GM21381 (cell line): ENCODE measurements around the gene JAKMIP1.

Experiments
- ATAC-seq: cut with Tn5 transposase; IDR thresholded peaks from one replicate; pipeline ENCODE4 v1.9.1; 2021; ENCODE audit warnings: mild to moderate bottlenecking, moderate library complexity; ENCODE audit not compliant: unreplicated experiment

JAKMIP1 gene

DNA sequence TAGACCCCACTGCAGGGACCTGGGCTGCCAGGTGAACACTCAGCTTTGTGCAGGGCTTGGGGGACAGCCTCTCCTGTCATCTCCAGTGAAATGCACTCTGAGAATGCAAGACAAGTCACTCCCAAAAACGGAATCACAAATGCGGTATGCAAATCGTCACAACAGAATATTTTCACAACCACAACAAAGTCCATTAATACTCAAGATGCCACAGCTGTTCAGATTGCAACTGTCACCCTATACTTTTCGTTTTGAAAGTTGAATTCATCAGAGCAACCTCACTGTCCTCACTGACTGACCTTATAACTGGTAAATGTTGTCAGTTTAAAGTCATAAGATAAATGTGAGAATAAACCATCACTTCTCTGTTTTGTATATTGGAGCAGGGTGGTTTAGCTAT, 16.6 kb downstream of the JAKMIP1 start:
- ATAC-seq, result peak; percentile 40

DNA sequence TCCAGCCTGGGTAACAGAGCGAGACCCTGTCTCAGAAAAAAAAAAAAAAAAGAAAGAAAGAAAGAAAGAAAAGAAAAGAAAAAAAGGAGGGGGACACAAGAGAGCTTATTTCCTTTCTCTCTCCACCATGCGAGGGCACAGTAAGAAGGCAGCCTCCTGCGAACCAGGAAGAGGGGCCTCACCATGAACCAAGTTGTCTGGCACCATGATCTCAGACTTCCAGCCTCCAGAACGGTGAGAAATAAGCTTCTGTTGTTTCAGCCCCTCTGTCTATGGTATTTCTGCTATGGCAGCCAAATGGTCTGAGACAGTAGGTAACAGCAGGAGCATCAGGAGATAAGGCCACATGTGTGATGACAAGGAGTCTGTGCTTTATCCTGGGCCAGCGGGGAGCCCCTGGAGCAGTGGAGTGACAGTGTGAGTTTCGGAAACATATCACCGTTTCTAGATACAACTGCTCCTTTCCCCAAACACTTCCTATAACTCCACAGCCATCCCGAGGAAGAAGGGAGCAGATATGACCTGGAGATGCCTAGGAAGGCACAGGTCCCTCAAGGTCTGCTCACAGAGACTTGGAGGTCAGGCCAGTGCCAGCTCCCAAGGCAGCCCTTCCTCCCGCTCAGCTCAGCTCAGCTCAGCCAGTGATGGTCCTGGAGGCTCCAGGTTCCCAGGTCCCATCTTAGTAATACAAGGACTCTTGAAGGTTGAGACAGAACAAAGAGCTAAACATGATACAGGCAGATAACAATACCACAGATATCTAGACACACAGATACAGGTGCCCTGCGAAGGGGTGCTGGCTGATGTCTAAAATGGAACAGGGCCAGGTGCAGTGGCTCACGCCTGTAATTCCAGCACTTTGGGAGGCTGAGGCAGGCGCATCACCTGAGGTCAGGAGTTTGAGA, 17.7 kb downstream of the JAKMIP1 start:
- no peak for ATAC-seq

DNA sequence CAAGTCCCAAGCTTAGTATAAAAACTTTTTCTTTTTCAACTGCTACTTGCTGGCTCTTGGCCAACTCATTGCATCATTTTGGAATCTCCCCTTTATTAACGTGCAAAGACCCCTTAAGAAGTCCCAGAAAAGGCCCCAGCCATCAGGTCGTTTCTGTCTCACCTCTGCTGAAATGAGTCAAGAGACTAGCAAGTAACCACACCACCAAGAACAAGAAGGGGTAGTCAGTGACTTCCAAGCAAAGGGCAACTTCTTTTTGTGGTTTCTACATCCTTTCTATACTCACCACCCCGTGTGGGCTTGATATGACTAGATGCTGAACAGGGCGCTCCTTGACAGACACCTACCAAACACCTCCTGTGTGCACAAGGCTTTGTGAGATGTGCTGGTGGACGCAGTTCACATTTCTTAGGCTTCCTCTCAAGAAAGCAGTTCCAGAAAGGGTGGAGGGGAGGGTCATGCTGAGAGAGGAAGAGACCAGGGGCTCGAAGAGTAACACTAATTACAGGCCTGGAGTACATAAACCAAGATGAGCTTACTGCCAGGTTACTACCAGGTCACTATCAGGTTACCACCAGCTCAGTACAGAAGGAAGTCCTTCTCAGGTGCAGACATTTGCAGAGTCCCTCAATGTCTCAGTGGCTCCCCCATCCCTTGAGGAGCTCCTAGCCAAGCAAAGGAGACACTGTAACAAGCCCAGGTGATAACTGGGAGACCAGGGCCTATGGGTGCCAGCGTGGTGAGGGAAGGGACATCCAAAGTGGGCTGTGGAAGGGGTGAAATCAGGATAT, 19.3 kb downstream of the JAKMIP1 start:
- peak; percentile 86 for ATAC-seq

DNA sequence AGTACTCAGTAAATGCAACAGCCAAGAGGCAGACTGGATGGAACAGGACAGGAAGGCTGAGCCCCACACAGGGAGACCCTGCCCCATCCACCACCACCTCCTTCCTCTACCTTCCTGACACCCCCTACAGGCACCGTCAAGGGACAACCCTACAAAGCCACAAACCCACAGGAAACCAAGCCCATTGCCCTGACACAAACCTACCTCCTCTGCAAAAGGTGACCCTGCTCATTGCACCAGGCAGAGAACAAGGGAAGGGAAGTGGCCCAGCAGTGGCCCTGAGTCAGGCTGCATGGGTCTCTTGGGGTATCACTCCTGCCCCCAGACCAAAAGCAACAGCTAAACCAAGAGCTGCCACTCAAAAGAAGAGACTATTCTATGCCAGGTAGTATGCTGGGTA, 21.0 kb downstream of the JAKMIP1 start:
- ATAC-seq, result no peak

DNA sequence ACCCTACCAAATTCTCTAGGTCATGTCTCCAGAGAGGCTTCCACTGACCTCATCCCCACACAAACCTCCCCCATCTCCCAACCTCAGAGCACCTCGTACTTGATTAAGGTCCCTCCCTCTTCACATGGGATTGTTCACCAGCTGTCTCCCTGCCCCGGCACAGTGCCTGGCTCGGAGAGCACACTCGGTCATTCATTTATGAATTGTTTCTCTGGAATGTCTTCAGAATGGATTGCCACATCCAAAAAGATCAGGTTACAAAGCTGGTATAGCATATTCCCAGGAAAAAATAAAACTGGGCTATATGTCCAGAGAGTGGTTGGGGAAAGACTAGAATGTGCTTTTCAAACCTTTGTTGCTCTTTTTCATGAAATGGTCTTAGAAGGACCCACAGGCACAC, 21.6 kb downstream of the JAKMIP1 start:
- no peak for ATAC-seq

DNA sequence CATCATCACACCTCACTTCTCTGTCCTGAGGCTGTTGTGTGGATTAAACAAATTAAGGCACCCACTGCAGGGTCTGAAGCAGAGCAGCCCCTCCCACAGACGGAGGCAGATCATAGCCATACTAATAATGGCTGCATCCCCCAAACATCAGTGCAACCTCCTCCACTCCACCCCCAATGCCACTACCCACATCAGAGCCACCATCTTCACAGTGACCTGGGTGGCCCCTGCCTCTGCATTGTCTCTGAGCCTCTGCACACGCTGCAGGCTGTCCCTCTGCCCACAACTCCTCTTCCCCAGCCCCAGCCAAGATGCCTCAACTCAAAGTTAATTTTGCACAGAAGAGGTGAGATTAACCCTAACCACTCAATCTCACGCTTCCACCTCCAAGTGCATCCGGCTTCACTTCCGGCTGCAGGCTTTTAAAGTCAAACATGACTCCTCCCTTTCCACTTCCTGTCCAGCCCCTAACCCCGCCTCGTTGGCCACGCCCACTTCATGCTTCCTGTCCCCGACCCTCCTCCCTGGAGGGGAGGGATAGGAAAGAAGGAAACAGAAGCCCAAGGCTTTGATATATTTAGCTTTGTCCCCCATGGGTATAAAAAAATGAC, 22.7 kb downstream of the JAKMIP1 start:
- no peak for ATAC-seq

DNA sequence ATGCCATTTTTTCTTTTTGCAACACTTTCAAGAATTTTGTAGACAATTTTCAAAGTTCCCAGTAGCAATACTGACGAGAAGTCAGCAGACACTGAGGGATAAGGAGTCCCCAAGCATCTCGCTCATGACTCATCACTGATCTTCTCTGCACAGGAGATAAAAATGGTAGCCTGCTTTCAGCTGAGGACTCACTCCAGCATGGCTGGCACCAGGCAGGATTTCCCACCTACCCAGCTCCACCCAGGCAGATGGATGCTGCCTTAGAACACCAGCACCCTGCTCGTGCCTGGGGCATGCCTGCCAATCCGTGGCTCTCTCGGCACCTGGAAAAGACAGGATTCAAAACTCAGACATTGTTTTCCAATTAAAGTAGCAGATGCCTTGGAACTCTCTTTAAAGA, 24.9 kb downstream of the JAKMIP1 start:
- no peak for ATAC-seq

DNA sequence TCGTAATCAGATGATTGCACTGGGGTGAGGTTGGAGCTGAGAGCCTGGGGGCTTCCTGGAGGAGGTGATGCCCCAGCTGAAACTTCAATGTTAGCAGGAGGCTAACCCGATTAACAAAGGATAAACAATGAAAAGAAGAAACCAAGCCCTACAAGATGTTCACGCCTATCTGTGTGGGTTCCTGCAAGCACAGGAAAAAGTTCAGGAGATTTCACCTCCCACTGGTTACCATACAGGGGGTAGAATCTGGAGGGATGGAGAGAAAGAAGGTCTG, 27.5 kb downstream of the JAKMIP1 start:
- no peak for ATAC-seq

DNA sequence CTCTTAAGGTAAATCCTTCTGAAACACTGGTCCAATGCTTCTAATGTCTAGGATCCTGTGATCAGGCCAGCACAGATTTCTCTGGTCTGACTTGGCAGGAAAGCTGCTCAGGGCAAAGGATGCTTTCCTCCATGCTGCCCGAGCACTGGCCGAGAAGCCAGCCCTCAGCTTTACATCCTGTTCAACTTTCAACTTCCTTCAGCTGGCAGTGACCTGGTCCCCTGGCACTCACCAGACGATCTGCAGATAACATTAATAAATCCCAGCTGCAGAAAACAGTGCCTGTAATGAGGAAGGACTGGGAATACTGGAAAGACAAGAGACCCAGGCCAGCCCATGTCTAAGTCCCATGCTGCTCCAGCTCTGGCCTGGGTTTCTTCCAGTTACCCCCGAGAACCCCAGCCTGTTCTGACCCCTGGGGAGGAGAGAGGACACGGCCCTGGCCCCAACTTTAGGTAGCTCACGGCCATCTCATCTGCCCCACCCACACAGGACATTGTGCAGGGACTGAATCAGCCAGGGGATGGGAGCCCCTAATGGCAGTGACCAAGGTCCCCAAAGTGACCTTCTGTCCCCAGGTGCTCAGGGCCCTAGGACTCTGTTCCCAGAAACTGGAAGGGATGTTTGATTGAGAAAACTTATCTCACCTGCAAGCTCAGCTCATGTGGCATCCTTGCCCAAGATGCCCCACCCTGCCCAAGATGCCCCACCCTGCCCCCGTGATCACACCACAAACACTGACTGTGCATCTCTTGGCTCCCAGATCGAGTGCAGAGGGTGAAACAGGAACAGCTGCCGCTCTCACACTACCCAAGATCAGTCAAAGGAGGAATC, 28.0 kb downstream of the JAKMIP1 start:
- no peak for ATAC-seq

DNA sequence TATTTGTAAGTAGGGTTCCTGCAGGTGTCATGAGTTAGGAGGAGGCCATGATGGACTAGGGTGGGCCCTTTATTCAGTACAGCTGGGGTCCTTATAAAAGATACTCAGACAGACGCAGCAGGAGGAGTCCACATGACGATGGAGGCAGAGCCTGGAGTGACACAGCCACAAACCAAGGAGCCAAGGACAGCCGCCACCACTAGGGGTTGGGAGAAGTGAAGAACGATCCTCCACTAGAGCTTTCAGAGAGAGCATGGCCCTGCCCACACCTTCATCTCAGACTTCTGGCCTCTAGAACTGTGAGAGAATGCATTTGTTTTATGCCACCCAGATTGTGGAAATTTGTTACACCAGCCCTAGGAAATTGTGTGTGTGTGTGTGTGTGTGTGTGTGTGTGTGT, 31.1 kb downstream of the JAKMIP1 start:
- no peak for ATAC-seq

DNA sequence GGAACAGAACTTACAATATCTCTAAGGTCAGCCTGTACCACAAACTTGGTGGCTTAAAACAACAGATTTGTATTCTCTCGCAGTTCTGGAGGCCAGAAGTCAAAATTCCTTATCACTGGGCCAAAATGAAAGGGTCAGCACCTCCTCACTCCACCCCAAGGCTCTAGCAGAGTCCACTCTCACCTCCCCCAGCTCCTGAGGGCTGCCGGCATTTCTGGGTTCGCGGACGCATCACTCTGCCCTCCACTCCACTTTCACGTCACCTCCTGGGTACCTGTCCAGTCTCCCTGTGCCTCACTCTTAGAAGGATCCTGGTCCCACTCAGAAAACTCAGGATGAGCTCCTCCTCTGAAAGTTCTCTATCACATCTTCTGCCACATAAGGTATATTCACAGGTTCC, 34.6 kb downstream of the JAKMIP1 start:
- ATAC-seq, result no peak

DNA sequence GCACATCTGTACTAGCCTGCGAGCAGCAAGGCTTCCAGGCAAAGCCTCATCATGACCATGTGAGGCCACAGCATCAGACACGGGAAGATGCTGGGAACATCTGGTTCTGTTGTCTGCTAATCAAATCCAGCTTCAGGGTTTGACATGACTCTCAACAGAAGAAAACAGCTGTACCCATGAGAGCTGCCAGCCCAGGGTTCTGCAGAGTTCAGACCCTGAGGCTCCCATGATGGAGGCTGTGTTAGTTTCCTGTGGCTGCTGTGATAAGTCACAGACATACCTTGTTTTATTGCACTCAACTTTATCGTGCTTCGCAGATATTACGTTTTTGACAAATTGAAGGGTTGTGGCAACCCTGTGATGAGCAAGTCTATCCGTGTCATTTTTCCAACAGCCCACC, 37.5 kb downstream of the JAKMIP1 start:
- ATAC-seq, result no peak

DNA sequence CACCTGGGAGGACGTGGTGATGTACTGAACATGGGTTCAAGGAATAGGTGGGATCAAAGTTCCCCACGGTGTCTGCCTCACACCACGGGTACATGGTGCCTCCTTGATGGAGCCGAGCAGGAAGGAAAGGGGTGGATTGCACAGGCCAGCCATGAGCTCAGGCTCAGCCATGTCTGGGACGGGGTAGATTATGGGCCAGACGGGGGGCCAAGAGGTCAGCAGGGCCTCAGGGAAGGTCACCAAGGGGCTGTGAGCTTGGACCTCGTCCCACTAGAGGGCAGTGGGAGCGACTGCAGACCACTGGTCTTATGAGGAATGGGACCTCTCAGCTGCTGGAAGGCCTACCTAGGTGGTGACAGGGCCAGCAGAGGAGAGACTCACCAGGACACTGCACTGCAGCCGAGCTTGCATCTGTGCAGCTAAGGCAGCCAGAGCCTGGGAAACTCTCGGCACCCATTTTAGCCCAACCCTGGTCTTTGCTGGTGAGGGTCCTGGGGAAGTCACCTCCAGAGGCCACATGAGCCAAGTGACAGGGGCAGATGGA, 38.4 kb downstream of the JAKMIP1 start:
- ATAC-seq, result no peak

DNA sequence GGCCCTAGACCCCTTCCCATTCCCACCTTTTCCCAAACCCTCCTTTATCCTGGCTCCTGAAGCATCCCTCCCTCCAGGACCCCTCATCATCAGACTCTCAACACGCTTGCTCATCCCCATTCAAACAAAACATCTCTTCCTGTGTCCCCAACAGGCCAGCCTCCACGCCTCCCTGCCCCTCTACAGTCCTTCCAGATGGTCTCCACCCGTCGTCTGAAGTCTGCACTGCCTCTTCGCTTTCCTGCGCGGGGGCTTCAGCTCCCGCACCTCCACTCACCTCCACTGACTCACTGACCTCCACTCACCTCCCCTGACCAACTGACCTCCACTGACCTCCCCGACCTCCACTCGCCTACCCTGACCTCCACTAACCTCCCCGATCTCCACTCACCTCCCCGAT, 39.8 kb downstream of the JAKMIP1 start:
- no peak for ATAC-seq

DNA sequence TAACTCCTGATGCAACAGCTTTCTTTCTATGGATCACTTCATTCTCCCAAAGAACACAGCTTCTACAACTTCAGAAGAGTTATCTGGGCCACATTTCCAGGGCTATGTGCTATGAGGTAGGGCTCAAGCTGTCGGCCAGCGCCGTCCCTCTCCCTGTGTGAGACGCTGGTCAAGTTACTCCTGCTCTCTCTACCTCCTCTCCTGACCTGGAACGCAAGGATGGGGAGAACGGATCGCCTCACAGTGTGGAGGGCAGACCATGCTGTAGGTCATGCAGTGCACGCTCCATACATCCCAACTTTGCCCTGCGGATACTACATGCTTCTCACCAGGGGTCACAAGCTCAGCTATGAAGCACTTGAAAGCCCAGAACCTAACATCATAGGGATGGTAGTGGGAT, 42.4 kb downstream of the JAKMIP1 start:
- no peak for ATAC-seq

DNA sequence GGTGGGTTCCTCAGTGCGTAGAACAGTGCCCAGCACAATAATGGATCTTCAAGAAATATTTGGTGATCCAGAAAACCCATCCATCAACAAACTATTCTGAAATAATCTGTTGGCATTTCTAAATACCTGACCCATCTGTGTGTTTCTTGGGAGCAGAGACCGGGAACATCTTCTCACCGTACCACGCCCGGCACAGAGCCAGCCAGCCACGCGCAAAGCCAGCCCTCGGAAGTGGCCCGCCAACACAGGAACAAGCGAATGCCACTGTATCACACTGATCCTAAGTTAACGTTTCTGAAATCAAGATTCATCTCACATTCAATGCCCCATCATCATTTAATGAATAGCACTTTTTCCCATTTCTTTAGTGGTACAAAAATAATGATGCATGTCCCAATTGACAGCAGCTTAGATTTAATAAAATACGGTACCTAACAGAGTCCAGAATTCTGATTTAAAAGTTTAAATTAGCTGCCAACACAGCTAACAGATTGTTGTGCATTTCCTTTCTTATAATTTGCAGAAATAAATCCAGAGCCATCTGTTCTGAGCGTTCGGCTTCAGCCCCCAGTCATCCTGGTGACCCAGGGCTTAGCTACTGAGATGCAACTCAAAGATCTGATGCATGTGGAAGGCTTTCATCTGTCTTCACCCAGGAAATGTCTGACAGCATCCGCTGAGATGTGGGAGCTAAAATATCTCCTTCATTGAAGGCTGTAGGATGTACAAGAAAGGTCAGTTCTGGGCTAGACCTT, 44.2 kb downstream of the JAKMIP1 start:
- no peak for ATAC-seq

DNA sequence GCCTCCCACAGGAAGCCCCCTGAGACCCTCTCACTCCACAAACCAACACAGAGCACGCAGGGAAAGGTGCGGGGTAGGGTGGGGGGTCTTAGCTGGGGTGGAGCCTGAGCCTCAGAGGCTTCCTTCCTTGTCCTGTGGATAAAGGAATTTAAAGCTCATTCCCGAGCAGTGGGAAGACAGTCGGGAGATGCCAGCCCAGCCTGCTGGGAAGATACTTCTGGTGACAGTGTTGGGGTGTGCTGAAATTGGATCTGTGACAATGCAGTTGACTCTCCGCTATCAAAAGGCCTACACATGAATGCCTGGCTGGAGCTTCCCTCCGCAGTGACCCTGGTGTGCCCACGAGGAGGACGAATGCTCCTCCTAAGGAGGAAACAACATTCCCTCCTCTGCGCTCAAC, 45.5 kb downstream of the JAKMIP1 start:
- ATAC-seq, result no peak

DNA sequence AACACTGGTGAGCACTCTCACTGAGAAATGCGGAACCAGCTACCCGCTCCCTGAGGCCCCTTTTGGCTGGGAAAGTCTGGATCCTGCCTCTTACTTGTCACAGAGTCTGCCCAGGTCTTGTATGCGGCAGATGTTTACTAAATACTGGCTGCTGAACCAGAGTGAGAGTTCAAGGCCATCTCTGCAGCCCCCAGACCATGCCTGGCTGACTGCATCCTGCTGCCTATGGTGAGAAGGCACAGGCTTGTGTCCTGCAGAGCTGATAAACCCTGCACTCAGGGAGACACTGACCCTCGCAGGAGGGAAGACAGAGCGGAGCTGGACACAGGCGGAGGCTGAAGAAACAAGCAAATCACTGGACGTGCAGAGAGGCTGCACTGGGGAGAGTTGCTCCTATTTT, 46.5 kb downstream of the JAKMIP1 start:
- ATAC-seq, result no peak

DNA sequence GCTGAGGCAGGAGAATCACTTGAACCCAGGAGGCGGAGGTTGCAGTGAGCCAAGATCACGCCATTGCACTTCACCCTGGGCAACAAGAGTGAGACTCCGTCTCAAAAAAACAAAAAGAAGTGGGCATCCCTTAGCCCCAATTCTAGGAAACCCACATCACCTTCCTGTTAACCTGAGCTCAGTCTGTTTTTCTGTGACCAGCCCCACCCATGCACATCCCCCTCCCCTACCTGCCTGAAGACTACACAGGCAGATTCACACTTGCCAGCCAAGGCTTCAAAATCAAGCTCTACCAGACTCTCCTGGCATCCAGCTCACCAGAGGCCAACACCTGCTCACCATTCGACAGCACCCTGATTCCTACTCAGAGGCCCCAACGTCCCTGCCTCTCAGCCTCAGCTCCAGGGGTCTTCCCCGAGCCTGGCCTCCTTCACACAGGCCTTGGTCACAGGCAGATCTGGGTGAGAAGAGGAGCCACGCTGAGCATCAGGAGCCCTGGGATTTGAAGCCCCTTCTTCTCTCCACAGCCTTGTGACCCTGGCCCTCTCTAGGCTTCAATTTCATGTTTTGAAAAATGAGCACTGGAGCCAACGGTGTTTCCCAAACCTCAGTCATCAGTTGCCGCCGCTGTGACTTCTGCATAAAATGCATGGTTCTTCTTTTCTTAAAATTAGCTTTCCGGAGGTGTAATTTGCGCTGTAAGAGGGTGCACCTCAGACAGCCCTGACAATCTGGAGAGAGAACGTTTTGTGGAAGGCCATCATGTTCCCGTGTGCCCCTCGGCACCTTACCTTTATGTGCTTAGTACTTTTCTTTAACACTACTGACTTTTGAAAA, 47.3 kb downstream of the JAKMIP1 start:
- ATAC-seq, result no peak
